H9 (cell line): ENCODE results near the gene TNFRSF17. TPM values are rescaled to one million over a fixed set of nuclear protein-coding genes. Genes with fewer than 3 reads are reported as not detected.
"Not testable (repeated sequence)": the region's sequence is repeated elsewhere in the genome, so short reads cannot be mapped to it uniquely, and the experiment has no call there.

ENCODE experiments used
- DNase-seq: peaks from one replicate; pipeline ENCODE4 v3.0.0-alpha.2; 2017
- H2AFZ ChIP-seq: one replicate; pipeline ENCODE4 v1.6.1; 2013; ENCODE audit warnings: mild to moderate bottlenecking, low read length, control low read depth, moderate library complexity
- H2AK5ac ChIP-seq: 2 replicates; pipeline ENCODE4 v1.6.1; 2013; ENCODE audit warnings: low read length, control low read depth, mixed read lengths; ENCODE audit not compliant: insufficient read length
- H2BK120ac ChIP-seq: one replicate; pipeline ENCODE4 v1.6.1; 2013; ENCODE audit warnings: low read depth, mild to moderate bottlenecking, low read length, control low read depth, inconsistent platforms; ENCODE audit not compliant: poor library complexity, severe bottlenecking
- H2BK12ac ChIP-seq: 2 replicates; pipeline ENCODE4 v1.6.1; 2013; ENCODE audit warnings: low read length, control low read depth, mixed read lengths, low read depth; ENCODE audit not compliant: insufficient read length
- H2BK15ac ChIP-seq: 2 replicates; pipeline ENCODE4 v1.6.1; 2013; ENCODE audit warnings: low read depth, low read length, control low read depth
- H2BK20ac ChIP-seq: one replicate; pipeline ENCODE4 v1.6.1; 2013; ENCODE audit warnings: low read depth, mild to moderate bottlenecking, low read length, control low read depth, inconsistent platforms; ENCODE audit not compliant: poor library complexity, severe bottlenecking
- H2BK5ac ChIP-seq: 2 replicates; pipeline ENCODE4 v1.6.1; 2013; ENCODE audit warnings: low read length, control low read depth, mixed read lengths; ENCODE audit not compliant: insufficient read length
- H3K14ac ChIP-seq: 2 replicates; pipeline ENCODE4 v1.6.1; 2013; ENCODE audit warnings: low read length, control low read depth; ENCODE audit not compliant: insufficient read depth
- H3K18ac ChIP-seq: 2 replicates; pipeline ENCODE4 v1.6.1; 2013; ENCODE audit warnings: low read depth, mild to moderate bottlenecking, mixed read lengths, low read length, control low read depth; ENCODE audit not compliant: insufficient read length
- H3K23ac ChIP-seq: 2 replicates; pipeline ENCODE4 v1.6.1; 2013; ENCODE audit warnings: low read length, control low read depth, mixed read lengths, low read depth; ENCODE audit not compliant: insufficient read length
- H3K23me2 ChIP-seq: 2 replicates; pipeline ENCODE4 v1.6.1; 2013; ENCODE audit warnings: low read depth, mild to moderate bottlenecking, mixed read lengths, low read length, control low read depth; ENCODE audit not compliant: insufficient read length, poor library complexity, severe bottlenecking
- H3K27ac ChIP-seq: 2 replicates; pipeline ENCODE4 v1.5.1; 2013; ENCODE audit warnings: low read length, control low read depth, mixed read lengths, low read depth; ENCODE audit not compliant: insufficient read length
- H3K27me3 ChIP-seq: 2 replicates; pipeline ENCODE4 v1.6.1; 2013; ENCODE audit warnings: low read length, control low read depth, inconsistent platforms; ENCODE audit not compliant: insufficient read depth
- H3K4ac ChIP-seq: 2 replicates; pipeline ENCODE4 v1.6.1; 2013; ENCODE audit warnings: low read depth, mild to moderate bottlenecking, control low read depth, inconsistent platforms, low read length, moderate library complexity
- H3K4me1 ChIP-seq: 2 replicates; pipeline ENCODE4 v1.6.1; 2013; ENCODE audit warnings: low read length, control low read depth, inconsistent platforms; ENCODE audit not compliant: insufficient read depth
- H3K4me2 ChIP-seq: 2 replicates; pipeline ENCODE4 v1.6.1; 2013; ENCODE audit warnings: low read length, control low read depth, mixed read lengths; ENCODE audit not compliant: insufficient read length, insufficient read depth
- H3K56ac ChIP-seq: 2 replicates; pipeline ENCODE4 v1.6.1; 2013; ENCODE audit warnings: low read depth, mild to moderate bottlenecking, mixed read lengths, low read length, control low read depth; ENCODE audit not compliant: insufficient read length
- H3K79me1 ChIP-seq: 2 replicates; pipeline ENCODE4 v1.6.1; 2013; ENCODE audit warnings: low read depth, mild to moderate bottlenecking, moderate library complexity, low read length, control low read depth, inconsistent platforms; ENCODE audit not compliant: insufficient read depth, poor library complexity, severe bottlenecking
- H3K79me2 ChIP-seq: 2 replicates; pipeline ENCODE4 v1.6.1; 2013; ENCODE audit warnings: low read length, control low read depth, inconsistent platforms; ENCODE audit not compliant: insufficient read depth
- H3K9ac ChIP-seq: 2 replicates; pipeline ENCODE4 v1.6.1; 2013; ENCODE audit warnings: low read length, control low read depth, mixed read lengths; ENCODE audit not compliant: insufficient read length; ENCODE audit errors: extremely low read depth
- H3K9me3 ChIP-seq: one replicate; pipeline ENCODE4 v1.6.1; 2013; ENCODE audit warnings: low read depth, low read length, inconsistent platforms; ENCODE audit not compliant: control insufficient read depth
- H3T11ph ChIP-seq: one replicate; pipeline ENCODE4 v1.6.1; 2013; ENCODE audit warnings: mild to moderate bottlenecking, low read length, control low read depth, inconsistent platforms
- H4K20me1 ChIP-seq: one replicate; pipeline ENCODE4 v1.6.1; 2013; ENCODE audit not compliant: control insufficient read depth, insufficient read length, insufficient read depth
- H4K5ac ChIP-seq: 2 replicates; pipeline ENCODE4 v1.6.1; 2013; ENCODE audit warnings: low read depth, mild to moderate bottlenecking, mixed read lengths, low read length, control low read depth; ENCODE audit not compliant: insufficient read length
- H4K8ac ChIP-seq: replicated peaks from 2 replicates; pipeline ENCODE4 v1.6.1; 2013; ENCODE audit warnings: low read length, control low read depth, mixed read lengths, low read depth; ENCODE audit not compliant: insufficient read length
- H4K91ac ChIP-seq: 2 replicates; pipeline ENCODE4 v1.6.1; 2013; ENCODE audit warnings: low read depth, mild to moderate bottlenecking, moderate library complexity, mixed read lengths, low read length, control low read depth; ENCODE audit not compliant: insufficient read length
- H3K27ac Mint-ChIP-seq, 3 experiments: 2 replicates in 2 of 3; 3 replicates in 1 of 3; pipeline ENCODE4 v1.8.0; 2020 to 2021; ENCODE audit warnings: mixed read lengths in 3 of 3, mild to moderate bottlenecking in 1 of 3, moderate library complexity in 1 of 3
- H3K27me3 Mint-ChIP-seq: 2 replicates; pipeline ENCODE4 v1.8.0; 2021; ENCODE audit warnings: low read depth, mild to moderate bottlenecking, moderate library complexity, mixed read lengths
- H3K36me3 Mint-ChIP-seq, 3 experiments: 2 replicates in 2 of 3; 3 replicates in 1 of 3; pipeline ENCODE4 v1.8.0; 2020 to 2021; ENCODE audit warnings: low read depth in 3 of 3, mixed read lengths in 3 of 3; ENCODE audit not compliant: insufficient read depth in 1 of 3
- H3K4me1 Mint-ChIP-seq, 2 experiments: 2 replicates each; pipeline ENCODE4 v1.8.0; 2020; ENCODE audit warnings: mixed read lengths in 2 of 2
- H3K4me3 Mint-ChIP-seq, 2 experiments: 2 replicates in 1 of 2; 3 replicates in 1 of 2; pipeline ENCODE4 v1.8.0; 2020 to 2021; ENCODE audit warnings: mild to moderate bottlenecking in 2 of 2, mixed read lengths in 2 of 2, moderate library complexity in 1 of 2
- H3K9me3 Mint-ChIP-seq, 2 experiments: 2 replicates in 1 of 2; 3 replicates in 1 of 2; pipeline ENCODE4 v1.8.0; 2020; ENCODE audit warnings: mild to moderate bottlenecking in 2 of 2, mixed read lengths in 2 of 2, moderate library complexity in 1 of 2
- WGBS: extraction: QIAGEN DNeasy Blood & Tissue Kit; methylation state at CpG from one replicate; pipeline ENCODE4 v1.1.7; 2013; ENCODE audit warnings: missing lambda C conversion rate, low lambda C conversion rate, mixed read lengths; ENCODE audit not compliant: insufficient read length; ENCODE audit errors: extremely low coverage; 5-methylcytosine and 5-hydroxymethylcytosine counted together
- total RNA-seq: library from RNA; stranded (reverse); gene quantifications from 2 replicates; pipeline ENCODE4 v1.2.1, GENCODE V29; 2021
- TF ChIP-seq, protein P1 (sequence below): fragments of 200-600 bp; sonication (generic); conservative IDR thresholded peaks from 3 replicates; pipeline ENCODE4 v1.8.0; 2021; ENCODE audit warnings: antibody characterized with exemption, mild to moderate bottlenecking

TNFRSF17 gene
- total RNA-seq, 1 experiment from 2014 or later, result not detected

DNA sequence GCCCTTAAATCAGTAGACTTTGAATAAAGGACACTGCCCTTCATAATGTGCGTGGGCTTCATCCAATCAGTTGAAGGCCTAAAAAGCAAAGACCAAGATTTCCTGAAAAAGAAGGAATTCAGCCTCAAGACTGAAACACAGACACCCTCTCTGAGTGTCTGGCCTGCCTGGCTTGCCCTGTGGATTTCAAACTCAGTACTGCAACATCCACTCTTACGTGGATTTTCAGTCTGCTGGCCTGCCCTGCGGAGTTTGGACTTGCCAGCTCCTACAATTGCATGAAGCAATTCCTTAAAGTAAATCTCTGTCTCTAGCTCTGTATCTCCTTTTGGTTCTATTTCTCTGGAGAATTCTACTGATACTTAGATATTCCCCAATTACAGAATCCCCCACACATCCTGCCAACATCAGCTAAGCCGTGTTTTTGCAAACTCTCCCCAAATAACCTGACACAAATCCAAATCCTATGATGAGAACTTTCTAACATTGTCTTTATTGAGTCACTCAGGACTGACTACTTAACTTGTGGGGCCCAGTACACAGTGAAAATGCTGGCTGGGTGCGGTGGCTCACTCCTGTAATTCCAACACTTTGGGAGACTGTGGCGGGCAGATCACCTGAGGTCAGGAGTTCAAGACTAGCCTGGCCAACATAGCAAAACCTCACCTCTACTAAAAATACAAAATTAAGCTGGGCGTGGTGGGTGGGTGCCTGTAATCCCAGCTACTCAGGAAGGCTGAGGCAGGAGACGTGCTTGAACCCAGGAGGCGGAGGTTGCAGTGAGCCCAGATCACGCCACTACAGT, 7.2 kb upstream of the TNFRSF17 start:
- no peak overlapping the region for H3K18ac ChIP-seq
- no peak overlapping the region for H4K91ac ChIP-seq
- H3T11ph ChIP-seq, result no peak overlapping the region
- H2BK120ac ChIP-seq, result no peak overlapping the region
- no CpG with 5 or more reads among the region's 10 CpGs for WGBS
- no peaks in the 10 kb centered on the region for H3K9me3 ChIP-seq
- H4K20me1 ChIP-seq, result no peaks in the 10 kb centered on the region
- TF ChIP-seq, protein P1, sequence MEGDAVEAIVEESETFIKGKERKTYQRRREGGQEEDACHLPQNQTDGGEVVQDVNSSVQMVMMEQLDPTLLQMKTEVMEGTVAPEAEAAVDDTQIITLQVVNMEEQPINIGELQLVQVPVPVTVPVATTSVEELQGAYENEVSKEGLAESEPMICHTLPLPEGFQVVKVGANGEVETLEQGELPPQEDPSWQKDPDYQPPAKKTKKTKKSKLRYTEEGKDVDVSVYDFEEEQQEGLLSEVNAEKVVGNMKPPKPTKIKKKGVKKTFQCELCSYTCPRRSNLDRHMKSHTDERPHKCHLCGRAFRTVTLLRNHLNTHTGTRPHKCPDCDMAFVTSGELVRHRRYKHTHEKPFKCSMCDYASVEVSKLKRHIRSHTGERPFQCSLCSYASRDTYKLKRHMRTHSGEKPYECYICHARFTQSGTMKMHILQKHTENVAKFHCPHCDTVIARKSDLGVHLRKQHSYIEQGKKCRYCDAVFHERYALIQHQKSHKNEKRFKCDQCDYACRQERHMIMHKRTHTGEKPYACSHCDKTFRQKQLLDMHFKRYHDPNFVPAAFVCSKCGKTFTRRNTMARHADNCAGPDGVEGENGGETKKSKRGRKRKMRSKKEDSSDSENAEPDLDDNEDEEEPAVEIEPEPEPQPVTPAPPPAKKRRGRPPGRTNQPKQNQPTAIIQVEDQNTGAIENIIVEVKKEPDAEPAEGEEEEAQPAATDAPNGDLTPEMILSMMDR, result no peak
- no peak for DNase-seq
- no peak overlapping the region for H3K4me2 ChIP-seq
- no peak overlapping the region for H3K4ac ChIP-seq
- H3K56ac ChIP-seq, result no peak overlapping the region
- no peak overlapping the region for H2BK12ac ChIP-seq
- no peak overlapping the region for H3K23ac ChIP-seq
- H2BK5ac ChIP-seq, result no peak overlapping the region
- no peaks in the 10 kb centered on the region for H3K79me1 ChIP-seq
- Mint-ChIP-seq H3K27me3 (no peaks in the 10 kb centered on the region; the same call in 1 of the 2 replicates), H3K27ac (peak overlapping the region in 1 of 3 experiments; percentile 13; a peak in 2 of 7 replicates), H3K9me3 (no peaks in the 10 kb centered on the region), H3K4me1 (no peaks in the 10 kb centered on the region), H3K36me3 (no peaks in the 10 kb centered on the region), H3K4me3 (no peak overlapping the region)
- no peak overlapping the region for H3K27ac ChIP-seq
- no peaks in the 10 kb centered on the region for H3K27me3 ChIP-seq
- no peak overlapping the region for H2BK20ac ChIP-seq
- H2BK15ac ChIP-seq, result no peak overlapping the region
- H2AFZ ChIP-seq, result no peak overlapping the region
- no peaks in the 10 kb centered on the region for H3K79me2 ChIP-seq
- no peaks in the 10 kb centered on the region for H3K23me2 ChIP-seq
- H2AK5ac ChIP-seq, result no peak overlapping the region
- no peak overlapping the region for H3K14ac ChIP-seq
- H4K5ac ChIP-seq, result no peak overlapping the region
- H3K9ac ChIP-seq, result no peak overlapping the region
- no peak overlapping the region for H4K8ac ChIP-seq
- no peaks in the 10 kb centered on the region for H3K4me1 ChIP-seq

DNA sequence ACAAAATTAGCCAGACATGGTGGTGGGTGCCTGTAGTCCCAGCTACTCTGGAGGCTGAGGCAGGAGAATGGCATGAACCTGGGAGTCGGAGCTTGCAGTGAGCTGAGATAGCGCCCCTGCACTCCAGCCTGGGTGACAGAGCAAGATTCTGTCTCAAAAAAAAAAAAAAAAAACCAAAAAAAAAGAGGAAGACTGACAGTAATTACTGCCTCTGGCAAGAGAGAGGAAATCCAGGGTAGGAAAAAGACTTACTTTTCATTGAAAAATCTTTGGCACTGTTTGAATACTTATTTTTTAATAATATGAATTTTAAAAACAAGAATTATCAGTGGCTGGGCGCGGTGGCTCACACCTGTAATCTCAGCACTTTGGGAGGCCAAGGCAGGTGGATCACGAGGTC, 2.6 kb upstream of the TNFRSF17 start:
- not testable (repeated sequence) for H3K9me3 Mint-ChIP-seq, H3K4me3 Mint-ChIP-seq, H3K56ac ChIP-seq, DNase-seq, H3K27me3 ChIP-seq, H2AFZ ChIP-seq, H3K23ac ChIP-seq, H4K5ac ChIP-seq, H3T11ph ChIP-seq, H2BK120ac ChIP-seq, H2BK5ac ChIP-seq, H3K4me2 ChIP-seq, H2AK5ac ChIP-seq, H3K9ac ChIP-seq, H3K79me2 ChIP-seq, H3K27me3 Mint-ChIP-seq, H3K14ac ChIP-seq, H3K23me2 ChIP-seq, H3K79me1 ChIP-seq, H2BK12ac ChIP-seq, H3K4me1 ChIP-seq, H3K4me1 Mint-ChIP-seq, H4K8ac ChIP-seq, H3K27ac Mint-ChIP-seq, H3K27ac ChIP-seq, H4K91ac ChIP-seq, H3K4ac ChIP-seq, H3K9me3 ChIP-seq, H2BK15ac ChIP-seq, H3K18ac ChIP-seq, H3K36me3 Mint-ChIP-seq, H2BK20ac ChIP-seq, H4K20me1 ChIP-seq
- no CpG with 5 or more reads among the region's 5 CpGs for WGBS
